Esophagus squamous epithelium (tissue), 4 donors: ENCODE results near the gene TMEM266.

ENCODE experiments used
- POLR2A ChIP-seq, 4 donors: fragments of 450-650 bp; IDR thresholded peaks; one replicate each; pipeline ENCODE4 v1.6.1; 2017; ENCODE audit warnings: antibody characterized with exemption in 4 of 4, mild to moderate bottlenecking in 4 of 4, moderate library complexity in 3 of 4
- TF ChIP-seq, protein P1 (sequence below), 6 experiments: fragments of 450-650 bp in 4 of 6; fragments of 200-600 bp in 2 of 6; sonication (generic) in 2 of 6; IDR thresholded peaks; one replicate each; pipeline ENCODE4 v1.5.1; 2016 to 2019; ENCODE audit warnings: antibody characterized with exemption in 6 of 6, mild to moderate bottlenecking in 4 of 6, moderate library complexity in 4 of 6

DNA sequence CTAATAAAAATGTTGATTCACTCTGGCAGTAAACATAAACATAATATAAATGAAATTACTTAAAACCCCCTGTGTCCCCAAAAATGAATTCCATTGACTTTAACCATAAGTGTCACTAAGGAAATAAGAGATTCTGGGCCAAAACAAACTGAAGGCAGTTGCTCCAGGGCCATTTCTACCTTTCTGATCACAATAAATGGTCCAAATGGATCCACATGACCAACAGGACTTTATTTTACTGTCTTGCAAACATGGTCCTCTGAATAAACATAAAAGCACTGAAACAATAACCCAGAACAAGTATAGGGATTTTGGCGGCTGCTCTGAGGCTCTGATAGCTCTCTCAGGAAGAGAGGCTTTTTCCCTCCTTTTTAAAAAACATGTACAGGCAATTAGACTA, 174.1 kb downstream of the TMEM266 start:
- TF ChIP-seq, protein P1, sequence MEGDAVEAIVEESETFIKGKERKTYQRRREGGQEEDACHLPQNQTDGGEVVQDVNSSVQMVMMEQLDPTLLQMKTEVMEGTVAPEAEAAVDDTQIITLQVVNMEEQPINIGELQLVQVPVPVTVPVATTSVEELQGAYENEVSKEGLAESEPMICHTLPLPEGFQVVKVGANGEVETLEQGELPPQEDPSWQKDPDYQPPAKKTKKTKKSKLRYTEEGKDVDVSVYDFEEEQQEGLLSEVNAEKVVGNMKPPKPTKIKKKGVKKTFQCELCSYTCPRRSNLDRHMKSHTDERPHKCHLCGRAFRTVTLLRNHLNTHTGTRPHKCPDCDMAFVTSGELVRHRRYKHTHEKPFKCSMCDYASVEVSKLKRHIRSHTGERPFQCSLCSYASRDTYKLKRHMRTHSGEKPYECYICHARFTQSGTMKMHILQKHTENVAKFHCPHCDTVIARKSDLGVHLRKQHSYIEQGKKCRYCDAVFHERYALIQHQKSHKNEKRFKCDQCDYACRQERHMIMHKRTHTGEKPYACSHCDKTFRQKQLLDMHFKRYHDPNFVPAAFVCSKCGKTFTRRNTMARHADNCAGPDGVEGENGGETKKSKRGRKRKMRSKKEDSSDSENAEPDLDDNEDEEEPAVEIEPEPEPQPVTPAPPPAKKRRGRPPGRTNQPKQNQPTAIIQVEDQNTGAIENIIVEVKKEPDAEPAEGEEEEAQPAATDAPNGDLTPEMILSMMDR (IDR thresholded peaks at IDR 0.05), result no peak
- TF ChIP-seq POLR2A (IDR thresholded peaks at IDR 0.05), result no peak
